ENCODE results near the gene TTC39A. TPM values are rescaled to one million over a fixed set of nuclear protein-coding genes. Genes with fewer than 3 reads are reported as not detected.

TTC39A gene
- total and polyA plus RNA-seq, 2 donors (not counting 1 experiment from before 2014, with no cell fraction given), result not detected

DNA sequence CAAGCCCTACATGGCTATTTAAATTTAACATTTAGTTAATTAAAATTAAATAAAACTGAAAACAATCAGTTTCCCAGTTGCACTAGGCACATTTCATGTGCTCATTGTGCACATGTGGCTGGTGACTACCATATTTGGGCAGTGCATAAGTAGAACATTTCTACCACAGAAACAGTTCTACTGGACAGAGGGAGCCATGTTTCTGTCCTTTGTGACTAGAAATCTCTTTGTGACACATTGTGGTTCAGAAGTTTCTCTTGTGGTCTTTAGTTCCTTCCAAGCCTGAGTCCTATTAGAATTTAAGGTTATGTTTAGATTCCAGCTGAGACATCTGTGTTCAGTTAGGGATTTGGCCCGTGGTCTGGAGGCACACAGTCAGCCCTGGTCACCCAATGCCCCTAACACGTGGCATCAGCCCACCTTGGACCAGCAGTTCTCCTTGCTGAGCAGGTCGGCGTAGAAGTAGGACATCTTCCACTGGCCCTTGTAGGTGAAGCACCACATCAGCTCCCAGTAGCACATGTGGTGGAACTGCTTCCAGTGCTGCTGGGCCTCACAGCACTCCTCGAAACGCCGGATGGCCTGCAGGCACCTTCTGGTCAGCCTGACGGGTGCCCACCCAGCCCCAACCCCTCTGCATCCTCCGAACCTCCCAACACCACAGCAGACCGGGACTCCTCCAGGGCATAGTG lies 29.1 kb downstream of the TTC39A start:
- no peak for TF ChIP-seq EZH2 (IDR thresholded peaks at IDR 0.05; ENCODE audit: borderline replicate concordance, insufficient read depth, low read depth, low read length, poor library complexity, severe bottlenecking)
- TF ChIP-seq, protein P1, sequence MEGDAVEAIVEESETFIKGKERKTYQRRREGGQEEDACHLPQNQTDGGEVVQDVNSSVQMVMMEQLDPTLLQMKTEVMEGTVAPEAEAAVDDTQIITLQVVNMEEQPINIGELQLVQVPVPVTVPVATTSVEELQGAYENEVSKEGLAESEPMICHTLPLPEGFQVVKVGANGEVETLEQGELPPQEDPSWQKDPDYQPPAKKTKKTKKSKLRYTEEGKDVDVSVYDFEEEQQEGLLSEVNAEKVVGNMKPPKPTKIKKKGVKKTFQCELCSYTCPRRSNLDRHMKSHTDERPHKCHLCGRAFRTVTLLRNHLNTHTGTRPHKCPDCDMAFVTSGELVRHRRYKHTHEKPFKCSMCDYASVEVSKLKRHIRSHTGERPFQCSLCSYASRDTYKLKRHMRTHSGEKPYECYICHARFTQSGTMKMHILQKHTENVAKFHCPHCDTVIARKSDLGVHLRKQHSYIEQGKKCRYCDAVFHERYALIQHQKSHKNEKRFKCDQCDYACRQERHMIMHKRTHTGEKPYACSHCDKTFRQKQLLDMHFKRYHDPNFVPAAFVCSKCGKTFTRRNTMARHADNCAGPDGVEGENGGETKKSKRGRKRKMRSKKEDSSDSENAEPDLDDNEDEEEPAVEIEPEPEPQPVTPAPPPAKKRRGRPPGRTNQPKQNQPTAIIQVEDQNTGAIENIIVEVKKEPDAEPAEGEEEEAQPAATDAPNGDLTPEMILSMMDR (IDR thresholded peaks at IDR 0.05), result no peak
- Histone ChIP-seq H4K20me1 (ENCODE audit: control insufficient read depth, insufficient read depth, low read length, poor library complexity, severe bottlenecking) (no peaks in the 10 kb centered on the region), H2AFZ (ENCODE audit: insufficient read depth, low read depth, low read length, poor library complexity, severe bottlenecking) (no peak overlapping the region), H3K27ac (ENCODE audit: low read length in 2 of 2) (no peak overlapping the region), H3K4me2 (replicated peaks; ENCODE audit: low read depth, low read length, poor library complexity, severe bottlenecking) (no peak overlapping the region), H3K4me3 (ENCODE audit: control extremely low read depth in 1 of 5, extremely low read depth in 1 of 5, insufficient read depth in 1 of 5, low read depth in 2 of 5, low read length in 4 of 5) (no peak overlapping the region), H3K9me3 (ENCODE audit: control extremely low read depth in 1 of 3, control insufficient read depth in 2 of 3, insufficient read depth in 1 of 3, low read length in 2 of 3) (peaks cover 0 to 8% (median 0%) of the 10 kb centered on the region in 3 donors), H3K36me3 (replicated peaks in 1 of 2; ENCODE audit: control extremely low read depth in 1 of 2, control insufficient read depth in 1 of 2, extremely low read depth in 1 of 2, insufficient read depth in 2 of 2, low read length in 1 of 2) (no peaks in the 10 kb centered on the region), H3K27me3 (replicated peaks in 1 of 4; ENCODE audit: control extremely low read depth in 1 of 4, control insufficient read depth in 3 of 4, insufficient read depth in 4 of 4, low read length in 3 of 4) (peaks cover 0 to 9% (median 0%) of the 10 kb centered on the region in 4 experiments), H3K4me1 (ENCODE audit: control insufficient read depth in 2 of 2, insufficient read depth in 2 of 2, low read length in 2 of 2) (peaks cover 9 to 14% of the 10 kb centered on the region in 2 donors), H3K79me2 (ENCODE audit: control insufficient read depth, insufficient read depth, low read length) (no peaks in the 10 kb centered on the region), H3K9ac (ENCODE audit: low read length) (no peak overlapping the region)
- peaks cover 10% of the 10 kb centered on the region for H3K27me3 Mint-ChIP-seq
- DNase-seq (no peak), ATAC-seq (ENCODE audit: low read depth) (no peak)
- intact Hi-C loops (cut with micrococcal nuclease), result no loop called here
- POLR2A ChIA-PET, result no interaction called here
- CTCF ChIA-PET, result no interaction called here
- 71% methylated on average over 10 of the region's 10 CpGs for WGBS (ENCODE audit: insufficient coverage)
- H3K9me3 Mint-ChIP-seq (ENCODE audit: insufficient read depth), result no peaks in the 10 kb centered on the region
- H3K4me3 Mint-ChIP-seq, result no peak overlapping the region
- no peak overlapping the region for H3K27ac Mint-ChIP-seq
- H3K4me1 Mint-ChIP-seq, result peaks cover 12% of the 10 kb centered on the region

DNA sequence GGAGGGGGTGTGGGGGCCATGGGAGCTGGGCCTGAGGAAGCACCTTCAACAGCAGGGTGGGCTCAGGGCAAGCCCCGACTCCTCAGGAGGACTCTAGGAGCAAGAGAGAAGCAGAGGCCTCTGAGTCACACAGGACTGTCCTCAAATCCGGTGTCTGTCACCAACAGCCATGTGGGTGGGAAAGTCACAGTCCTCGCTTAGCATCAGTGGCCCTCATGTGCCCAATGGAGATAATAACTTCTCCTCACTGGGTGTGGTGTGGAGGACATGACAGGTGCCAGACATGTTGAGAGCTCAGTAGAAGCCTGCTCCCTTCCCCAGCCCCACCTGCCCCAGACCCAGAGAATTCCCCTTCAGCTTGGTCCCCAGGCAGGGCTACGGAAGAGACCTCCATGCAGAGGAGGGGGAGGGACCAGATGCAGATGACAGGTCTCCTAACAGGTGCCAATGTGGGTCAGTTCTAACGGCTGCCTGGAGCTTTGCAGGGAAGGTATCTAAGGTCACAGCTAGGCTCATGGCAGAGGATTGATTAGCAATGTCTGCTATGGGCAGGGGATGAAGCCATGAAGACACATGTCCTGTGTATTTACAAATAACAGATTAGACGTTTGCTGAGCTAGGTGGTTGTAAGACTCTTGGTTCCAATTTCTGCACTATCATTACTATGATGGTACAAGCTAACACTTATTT lies 30.2 kb downstream of the TTC39A start:
- H3K27ac Mint-ChIP-seq, result no peak overlapping the region
- Histone ChIP-seq H3K4me3 (ENCODE audit: control extremely low read depth in 1 of 5, extremely low read depth in 1 of 5, insufficient read depth in 1 of 5, low read depth in 2 of 5, low read length in 4 of 5) (no peak overlapping the region), H3K4me2 (replicated peaks; ENCODE audit: low read depth, low read length, poor library complexity, severe bottlenecking) (no peak overlapping the region), H3K27me3 (replicated peaks in 1 of 4; ENCODE audit: control extremely low read depth in 1 of 4, control insufficient read depth in 3 of 4, insufficient read depth in 4 of 4, low read length in 3 of 4) (peaks cover 0 to 9% (median 0%) of the 10 kb centered on the region in 4 experiments), H3K9me3 (ENCODE audit: control extremely low read depth in 1 of 3, control insufficient read depth in 2 of 3, insufficient read depth in 1 of 3, low read length in 2 of 3) (peaks cover 0 to 8% (median 0%) of the 10 kb centered on the region in 3 donors), H3K9ac (ENCODE audit: low read length) (no peak overlapping the region), H3K36me3 (replicated peaks in 1 of 2; ENCODE audit: control extremely low read depth in 1 of 2, control insufficient read depth in 1 of 2, extremely low read depth in 1 of 2, insufficient read depth in 2 of 2, low read length in 1 of 2) (no peaks in the 10 kb centered on the region), H3K27ac (ENCODE audit: low read length in 2 of 2) (no peak overlapping the region), H3K79me2 (ENCODE audit: control insufficient read depth, insufficient read depth, low read length) (no peaks in the 10 kb centered on the region), H4K20me1 (ENCODE audit: control insufficient read depth, insufficient read depth, low read length, poor library complexity, severe bottlenecking) (no peaks in the 10 kb centered on the region), H3K4me1 (ENCODE audit: control insufficient read depth in 2 of 2, insufficient read depth in 2 of 2, low read length in 2 of 2) (peaks cover 9 to 16% of the 10 kb centered on the region in 2 donors), H2AFZ (ENCODE audit: insufficient read depth, low read depth, low read length, poor library complexity, severe bottlenecking) (no peak overlapping the region)
- WGBS (ENCODE audit: insufficient coverage), result 87% methylated on average over 4 of the region's 6 CpGs
- DNase-seq (no peak), ATAC-seq (ENCODE audit: low read depth) (no peak)
- intact Hi-C loops (cut with micrococcal nuclease), result no loop called here
- TF ChIP-seq, protein P1 (IDR thresholded peaks at IDR 0.05), result no peak
- TF ChIP-seq EZH2 (IDR thresholded peaks at IDR 0.05; ENCODE audit: borderline replicate concordance, insufficient read depth, low read depth, low read length, poor library complexity, severe bottlenecking), result no peak
- no peaks in the 10 kb centered on the region for H3K9me3 Mint-ChIP-seq (ENCODE audit: insufficient read depth)
- peaks cover 12% of the 10 kb centered on the region for H3K4me1 Mint-ChIP-seq
- POLR2A ChIA-PET, result no interaction called here
- H3K27me3 Mint-ChIP-seq, result peaks cover 10% of the 10 kb centered on the region
- CTCF ChIA-PET, result interaction anchor here (0.6 kb wide), 1 partner anchor 48 kb away, joined by 4 read pairs; no protein-coding TSS in a partner anchor
- no peak overlapping the region for H3K4me3 Mint-ChIP-seq
